IPS DF 4.7 (cell line): ENCODE measurements around the gene TCOF1.
A peak's percentile ranks its signal among the peaks of the same experiment; 100 is the strongest.

Experiments used
- DNase-seq: peaks from one replicate; pipeline ENCODE4 v3.0.0-alpha.2; 2013; ENCODE audit warnings: low spot score; ENCODE audit errors: extremely low read depth

The TCOF1 gene

GRCh38 chr5:150357326-150358260, at the start of gene TCOF1:
TSS of gene TCOF1 (plus strand) at chr5:150357697. CDS start at chr5:150357747, 50 bp downstream.
- peak; percentile 88 for DNase-seq

- no peak for DNase-seq
These were observed 48.2 kb upstream of the TCOF1 start for GRCh38 chr5:150309101-150309885.

GRCh38 chr5:150309886-150310239, 47.6 kb upstream of the TCOF1 start:
- DNase-seq = no peak

GRCh38 chr5:150310246-150310645, 47.3 kb upstream of the TCOF1 start:
- DNase-seq = no peak

- no peak for DNase-seq
These were observed 46.3 kb upstream of the TCOF1 start for GRCh38 chr5:150311015-150311692.

- no peak for DNase-seq
These were observed 45.0 kb upstream of the TCOF1 start for GRCh38 chr5:150312518-150312917.

- DNase-seq = no peak
These were observed 44.0 kb upstream of the TCOF1 start for GRCh38 chr5:150313501-150313900.

GRCh38 chr5:150313921-150314716, 43.4 kb upstream of the TCOF1 start:
- no peak for DNase-seq

GRCh38 chr5:150315245-150315644, 42.3 kb upstream of the TCOF1 start:
- DNase-seq = no peak

- no peak for DNase-seq
These were observed 41.2 kb upstream of the TCOF1 start for GRCh38 chr5:150316320-150316719.

- DNase-seq = no peak
These were observed 40.2 kb upstream of the TCOF1 start for GRCh38 chr5:150317048-150318003.

- no peak for DNase-seq
These were observed 38.6 kb upstream of the TCOF1 start for GRCh38 chr5:150318613-150319483.

- DNase-seq = no peak
These were observed 38.1 kb upstream of the TCOF1 start for GRCh38 chr5:150319484-150319790.

- DNase-seq = no peak
These were observed 37.4 kb upstream of the TCOF1 start for GRCh38 chr5:150320044-150320613.

- no peak for DNase-seq
These were observed 36.3 kb upstream of the TCOF1 start for GRCh38 chr5:150321211-150321610.

GRCh38 chr5:150321784-150322183, 35.7 kb upstream of the TCOF1 start:
- no peak for DNase-seq

- no peak for DNase-seq
These were observed 35.3 kb upstream of the TCOF1 start for GRCh38 chr5:150322202-150322601.

- no peak for DNase-seq
These were observed 34.4 kb upstream of the TCOF1 start for GRCh38 chr5:150323092-150323491.

- DNase-seq = no peak
These were observed 33.7 kb upstream of the TCOF1 start for GRCh38 chr5:150323819-150324218.
